Type B pancreatic cell (in vitro differentiated cells): ENCODE data around the gene TMEM132D. TPM values are rescaled to one million over a fixed set of nuclear protein-coding genes. Genes with fewer than 3 reads are reported as not detected.

Experiments used
- DNase-seq: peaks from one replicate; pipeline ENCODE4 v3.0.0; 2021; ENCODE audit warnings: mixed read lengths; ENCODE audit not compliant: unreplicated experiment; ENCODE audit errors: extremely low spot score
- H3K27ac Mint-ChIP-seq: 2 replicates; pipeline ENCODE4 v1.8.0; 2021; ENCODE audit warnings: mild to moderate bottlenecking, mixed read lengths
- H3K27me3 Mint-ChIP-seq: 2 replicates; pipeline ENCODE4 v1.8.0; 2021; ENCODE audit warnings: mixed read lengths
- H3K36me3 Mint-ChIP-seq: 2 replicates; pipeline ENCODE4 v1.8.0; 2021; ENCODE audit warnings: mixed read lengths
- H3K4me1 Mint-ChIP-seq: one replicate; pipeline ENCODE4 v1.8.0; 2021; ENCODE audit warnings: mixed read lengths; ENCODE audit not compliant: unreplicated experiment
- H3K4me3 Mint-ChIP-seq: 2 replicates; pipeline ENCODE4 v1.8.0; 2021; ENCODE audit warnings: mild to moderate bottlenecking, mixed read lengths
- H3K9me3 Mint-ChIP-seq: 2 replicates; pipeline ENCODE4 v1.8.0; 2021; ENCODE audit warnings: mixed read lengths
- total RNA-seq: library from RNA; stranded (reverse); gene quantifications from 2 replicates; pipeline ENCODE4 v1.2.1, GENCODE V29; 2021; ENCODE audit warnings: low replicate concordance
- TF ChIP-seq, protein P1 (sequence below): fragments of 200-600 bp; sonication (generic); conservative IDR thresholded peaks from 2 replicates; pipeline ENCODE4 v1.5.0; 2021; ENCODE audit warnings: antibody characterized with exemption, mild to moderate bottlenecking

TMEM132D gene
- total RNA-seq, 1 donor from 2014 or later = 1.8 TPM

- TF ChIP-seq, protein P1, sequence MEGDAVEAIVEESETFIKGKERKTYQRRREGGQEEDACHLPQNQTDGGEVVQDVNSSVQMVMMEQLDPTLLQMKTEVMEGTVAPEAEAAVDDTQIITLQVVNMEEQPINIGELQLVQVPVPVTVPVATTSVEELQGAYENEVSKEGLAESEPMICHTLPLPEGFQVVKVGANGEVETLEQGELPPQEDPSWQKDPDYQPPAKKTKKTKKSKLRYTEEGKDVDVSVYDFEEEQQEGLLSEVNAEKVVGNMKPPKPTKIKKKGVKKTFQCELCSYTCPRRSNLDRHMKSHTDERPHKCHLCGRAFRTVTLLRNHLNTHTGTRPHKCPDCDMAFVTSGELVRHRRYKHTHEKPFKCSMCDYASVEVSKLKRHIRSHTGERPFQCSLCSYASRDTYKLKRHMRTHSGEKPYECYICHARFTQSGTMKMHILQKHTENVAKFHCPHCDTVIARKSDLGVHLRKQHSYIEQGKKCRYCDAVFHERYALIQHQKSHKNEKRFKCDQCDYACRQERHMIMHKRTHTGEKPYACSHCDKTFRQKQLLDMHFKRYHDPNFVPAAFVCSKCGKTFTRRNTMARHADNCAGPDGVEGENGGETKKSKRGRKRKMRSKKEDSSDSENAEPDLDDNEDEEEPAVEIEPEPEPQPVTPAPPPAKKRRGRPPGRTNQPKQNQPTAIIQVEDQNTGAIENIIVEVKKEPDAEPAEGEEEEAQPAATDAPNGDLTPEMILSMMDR = no peak
- DNase-seq = no peak
- H3K4me3 Mint-ChIP-seq = no peak overlapping the region
- no peaks in the 10 kb centered on the region for H3K36me3 Mint-ChIP-seq
- no peaks in the 10 kb centered on the region for H3K4me1 Mint-ChIP-seq
- H3K27ac Mint-ChIP-seq = no peak overlapping the region
- peaks cover 9% of the 10 kb centered on the region for H3K27me3 Mint-ChIP-seq
- H3K9me3 Mint-ChIP-seq = peaks cover 16% of the 10 kb centered on the region
These were observed 314.3 kb downstream of the TMEM132D start for GRCh38 chr12:129589503-129589902.

DNA sequence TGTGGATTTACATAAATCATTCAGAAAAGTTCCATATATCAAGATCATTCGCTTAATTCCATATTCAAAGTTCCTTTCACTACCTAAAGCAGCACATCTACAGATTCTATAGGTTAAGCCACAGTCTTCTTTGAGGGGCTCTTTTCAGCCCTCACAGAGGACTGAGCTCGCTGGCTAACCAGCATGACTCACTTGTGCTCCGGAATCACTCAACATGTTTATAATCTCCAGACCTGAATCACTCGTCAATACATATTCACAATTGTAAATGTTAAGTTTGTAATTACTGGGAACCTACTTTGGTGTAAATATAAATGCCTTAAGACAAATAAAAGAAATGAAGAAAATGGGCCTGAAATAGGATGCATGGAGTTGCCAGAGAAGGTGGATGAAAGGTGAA, 315.7 kb downstream of the TMEM132D start:
- Mint-ChIP-seq H3K4me3 (no peak overlapping the region), H3K4me1 (no peaks in the 10 kb centered on the region)

DNA sequence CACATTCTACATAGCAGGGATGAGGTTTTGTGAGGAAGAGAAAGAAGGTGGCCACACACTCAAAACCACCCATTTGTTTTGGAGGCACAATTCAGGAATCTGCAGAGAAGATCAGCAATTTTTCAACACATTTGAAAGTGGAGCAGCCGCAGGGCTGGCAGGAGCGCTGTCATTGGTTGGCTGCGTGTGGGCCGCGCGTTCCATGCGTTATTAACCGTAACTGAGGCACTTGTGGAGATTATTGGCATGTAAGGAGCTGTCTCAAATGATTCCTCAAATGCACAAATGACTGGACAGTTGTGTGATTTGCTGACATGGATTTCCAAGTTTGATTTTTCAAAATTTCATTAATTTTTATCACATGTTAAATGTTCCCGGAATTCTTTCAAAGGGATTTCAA, 318.5 kb downstream of the TMEM132D start:
- TF ChIP-seq, protein P1 = no peak
- no peak overlapping the region for H3K4me3 Mint-ChIP-seq
- H3K27ac Mint-ChIP-seq = no peak overlapping the region
- no peaks in the 10 kb centered on the region for H3K4me1 Mint-ChIP-seq
- DNase-seq = no peak
- peaks cover 16% of the 10 kb centered on the region for H3K9me3 Mint-ChIP-seq
- no peaks in the 10 kb centered on the region for H3K36me3 Mint-ChIP-seq
- peaks cover 10% of the 10 kb centered on the region for H3K27me3 Mint-ChIP-seq

More for the DNA sequence above, 315.7 kb downstream of the TMEM132D start:
- no peak for DNase-seq
- Mint-ChIP-seq H3K27me3 (peaks cover 13% of the 10 kb centered on the region), H3K27ac (no peak overlapping the region), H3K36me3 (no peaks in the 10 kb centered on the region), H3K9me3 (peaks cover 16% of the 10 kb centered on the region)
- TF ChIP-seq, protein P1 = no peak

GRCh38 chr12:129579879-129580278, 323.9 kb downstream of the TMEM132D start:
- Mint-ChIP-seq H3K9me3 (no peaks in the 10 kb centered on the region), H3K4me3 (no peak overlapping the region), H3K36me3 (no peaks in the 10 kb centered on the region), H3K27me3 (peaks cover 7% of the 10 kb centered on the region), H3K27ac (no peak overlapping the region), H3K4me1 (no peaks in the 10 kb centered on the region)
- TF ChIP-seq, protein P1 = no peak
- DNase-seq = no peak

- H3K4me3 Mint-ChIP-seq = no peak overlapping the region
These were observed 331.8 kb downstream of the TMEM132D start for GRCh38 chr12:129571901-129572494.

More at GRCh38 chr12:129571901-129572494, 331.8 kb downstream of the TMEM132D start:
- Mint-ChIP-seq H3K36me3 (no peaks in the 10 kb centered on the region), H3K9me3 (no peaks in the 10 kb centered on the region), H3K27ac (no peak overlapping the region), H3K4me1 (no peaks in the 10 kb centered on the region), H3K27me3 (no peaks in the 10 kb centered on the region)
- TF ChIP-seq, protein P1 = no peak
- no peak for DNase-seq
